NT2/D1 (cell line): ENCODE data around the gene RTEL1.

Source experiments
- SUZ12 ChIP-seq: IDR thresholded peaks from 2 replicates; pipeline ENCODE4 v1.6.1; 2011; ENCODE audit not compliant: insufficient read length, insufficient read depth; ENCODE audit errors: extremely low read depth
- YY1 ChIP-seq: IDR thresholded peaks from 2 replicates; pipeline ENCODE4 v1.6.1; 2011; ENCODE audit not compliant: insufficient read length, insufficient read depth
- ZNF274 ChIP-seq: IDR thresholded peaks from 2 replicates; pipeline ENCODE4 v1.6.1; 2011; ENCODE audit warnings: mild to moderate bottlenecking, low read depth, low read length

GRCh38 chr20:63736893-63737694 is 79.0 kb downstream of the RTEL1 start:
- TF ChIP-seq ZNF274 (no peak), YY1 (no peak), SUZ12 (no peak)
